ENCODE results near the gene LSM14A. TPM values are rescaled to one million over a fixed set of nuclear protein-coding genes. Genes with fewer than 3 reads are reported as not detected.
A peak's percentile ranks its signal among the peaks of the same experiment; 100 is the strongest.

LSM14A gene
- total and polyA plus RNA-seq, 9 of the 15 experiments (the other 6 are each of a cell fraction or from before 2014, with no cell fraction given) = 19.5 to 150 (median 95.1) TPM

DNA sequence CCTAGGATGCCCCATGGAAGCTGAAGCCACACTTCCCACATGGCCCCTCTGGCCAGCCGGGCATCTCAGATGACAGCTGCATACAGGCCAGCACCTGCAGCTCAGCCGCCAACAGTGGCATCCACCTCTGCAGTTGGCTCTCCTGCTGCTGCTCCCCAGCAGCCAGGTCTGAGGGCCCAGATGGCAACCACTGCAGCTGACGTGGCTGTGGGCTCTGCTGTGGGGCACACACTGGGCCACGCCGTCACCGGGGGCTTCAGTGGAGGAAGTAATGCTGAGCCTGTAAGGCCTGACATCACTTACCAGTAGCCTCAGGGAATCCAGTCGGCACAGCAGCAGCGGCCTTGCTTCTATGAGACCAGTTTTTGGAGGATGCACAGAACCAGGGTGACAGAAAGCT lies 45.3 kb upstream of the LSM14A start:
- 6% methylated on average over 8 of the region's 8 CpGs for WGBS (ENCODE audit: insufficient coverage, low coverage, missing lambda C conversion rate)
- peaks cover 0 to 4% of the 10 kb centered on the region in 2 experiments; a peak in 2 of 5 replicates for H3K4me1 ChIP-seq (replicated peaks in 1 of 2; ENCODE audit: control insufficient read depth in 2 of 2, insufficient read depth in 2 of 2, low read length in 2 of 2)
- no peaks in the 10 kb centered on the region for H3K36me3 ChIP-seq (ENCODE audit: control insufficient read depth, insufficient read depth, low read length)
- H3K9ac ChIP-seq (ENCODE audit: insufficient read depth in 1 of 2, low read depth in 2 of 2, low read length in 2 of 2) = no peak overlapping the region; a peak in 1 of 4 replicates
- ATAC-seq (no peak), DNase-seq (ENCODE audit: extremely low read depth in 1 of 4, low spot score in 3 of 4) (no peak), FAIRE-seq (no peak)
- ChIA-PET CTCF (ENCODE audit: low intra/inter-chr PET ratio) (no interaction called here), POLR2A (no interaction called here)
- no peak overlapping the region for H2AFZ ChIP-seq (ENCODE audit: low read depth, low read length)
- no peak overlapping the region for H3K4me3 ChIP-seq
- no peaks in the 10 kb centered on the region for H3K9me3 ChIP-seq (replicated peaks; ENCODE audit: control insufficient read depth, insufficient read depth, low read depth, low read length)
- intact Hi-C loops (cut with micrococcal nuclease) (loop anchor here (10.0 kb wide), 1 partner anchor 218 kb away; no protein-coding TSS in a partner anchor), in situ Hi-C loops (cut with MboI) (no loop called here)
- H3K4me2 ChIP-seq (ENCODE audit: insufficient read depth, low read length) = no peak overlapping the region
- BruUV-seq (replicated peaks) = TSS peak; percentile 86
- no peaks in the 10 kb centered on the region for H3K79me2 ChIP-seq (ENCODE audit: control insufficient read depth, insufficient read depth, low read length)
- H3K27me3 ChIP-seq (ENCODE audit: control insufficient read depth in 2 of 2, insufficient read depth in 2 of 2, low read length in 2 of 2) = peaks cover 17 to 26% of the 10 kb centered on the region in 2 experiments; a peak in 4 of 5 replicates
- no peaks in the 10 kb centered on the region for H3K9me1 ChIP-seq (ENCODE audit: control insufficient read depth, insufficient read depth, low read length)
- H4K20me1 ChIP-seq (replicated peaks; ENCODE audit: control insufficient read depth, insufficient read depth, low read length) = no peaks in the 10 kb centered on the region
- H3K27ac ChIP-seq (ENCODE audit: extremely low read depth, low read depth, low read length) = no peak overlapping the region
- TF ChIP-seq, protein P1, sequence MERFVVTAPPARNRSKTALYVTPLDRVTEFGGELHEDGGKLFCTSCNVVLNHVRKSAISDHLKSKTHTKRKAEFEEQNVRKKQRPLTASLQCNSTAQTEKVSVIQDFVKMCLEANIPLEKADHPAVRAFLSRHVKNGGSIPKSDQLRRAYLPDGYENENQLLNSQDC (CRISPR knock-in tag; IDR thresholded peaks at IDR 0.05) = no peak
- TF ChIP-seq NELFE (IDR thresholded peaks at IDR 0.05; ENCODE audit: insufficient read depth, insufficient read length) (no peak), TCF3 (CRISPR knock-in tag; IDR thresholded peaks at IDR 0.05) (no peak), RUNX1 (IDR thresholded peaks at IDR 0.05; ENCODE audit: low read depth) (no peak), FOXP1 (CRISPR knock-in tag; IDR thresholded peaks at IDR 0.05) (no peak), TEAD1 (CRISPR knock-in tag; IDR thresholded peaks at IDR 0.05) (no peak), SIRT6 (IDR thresholded peaks at IDR 0.05; ENCODE audit: low read depth, low read length) (no peak)
- TF ChIP-seq, protein P2, sequence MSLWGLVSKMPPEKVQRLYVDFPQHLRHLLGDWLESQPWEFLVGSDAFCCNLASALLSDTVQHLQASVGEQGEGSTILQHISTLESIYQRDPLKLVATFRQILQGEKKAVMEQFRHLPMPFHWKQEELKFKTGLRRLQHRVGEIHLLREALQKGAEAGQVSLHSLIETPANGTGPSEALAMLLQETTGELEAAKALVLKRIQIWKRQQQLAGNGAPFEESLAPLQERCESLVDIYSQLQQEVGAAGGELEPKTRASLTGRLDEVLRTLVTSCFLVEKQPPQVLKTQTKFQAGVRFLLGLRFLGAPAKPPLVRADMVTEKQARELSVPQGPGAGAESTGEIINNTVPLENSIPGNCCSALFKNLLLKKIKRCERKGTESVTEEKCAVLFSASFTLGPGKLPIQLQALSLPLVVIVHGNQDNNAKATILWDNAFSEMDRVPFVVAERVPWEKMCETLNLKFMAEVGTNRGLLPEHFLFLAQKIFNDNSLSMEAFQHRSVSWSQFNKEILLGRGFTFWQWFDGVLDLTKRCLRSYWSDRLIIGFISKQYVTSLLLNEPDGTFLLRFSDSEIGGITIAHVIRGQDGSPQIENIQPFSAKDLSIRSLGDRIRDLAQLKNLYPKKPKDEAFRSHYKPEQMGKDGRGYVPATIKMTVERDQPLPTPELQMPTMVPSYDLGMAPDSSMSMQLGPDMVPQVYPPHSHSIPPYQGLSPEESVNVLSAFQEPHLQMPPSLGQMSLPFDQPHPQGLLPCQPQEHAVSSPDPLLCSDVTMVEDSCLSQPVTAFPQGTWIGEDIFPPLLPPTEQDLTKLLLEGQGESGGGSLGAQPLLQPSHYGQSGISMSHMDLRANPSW (CRISPR knock-in tag; IDR thresholded peaks at IDR 0.05) = no peak
- TF ChIP-seq, protein P3, sequence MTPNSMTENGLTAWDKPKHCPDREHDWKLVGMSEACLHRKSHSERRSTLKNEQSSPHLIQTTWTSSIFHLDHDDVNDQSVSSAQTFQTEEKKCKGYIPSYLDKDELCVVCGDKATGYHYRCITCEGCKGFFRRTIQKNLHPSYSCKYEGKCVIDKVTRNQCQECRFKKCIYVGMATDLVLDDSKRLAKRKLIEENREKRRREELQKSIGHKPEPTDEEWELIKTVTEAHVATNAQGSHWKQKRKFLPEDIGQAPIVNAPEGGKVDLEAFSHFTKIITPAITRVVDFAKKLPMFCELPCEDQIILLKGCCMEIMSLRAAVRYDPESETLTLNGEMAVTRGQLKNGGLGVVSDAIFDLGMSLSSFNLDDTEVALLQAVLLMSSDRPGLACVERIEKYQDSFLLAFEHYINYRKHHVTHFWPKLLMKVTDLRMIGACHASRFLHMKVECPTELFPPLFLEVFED (CRISPR knock-in tag; conservative IDR thresholded peaks at IDR 0.05) = no peak
- TF ChIP-seq, protein P4, sequence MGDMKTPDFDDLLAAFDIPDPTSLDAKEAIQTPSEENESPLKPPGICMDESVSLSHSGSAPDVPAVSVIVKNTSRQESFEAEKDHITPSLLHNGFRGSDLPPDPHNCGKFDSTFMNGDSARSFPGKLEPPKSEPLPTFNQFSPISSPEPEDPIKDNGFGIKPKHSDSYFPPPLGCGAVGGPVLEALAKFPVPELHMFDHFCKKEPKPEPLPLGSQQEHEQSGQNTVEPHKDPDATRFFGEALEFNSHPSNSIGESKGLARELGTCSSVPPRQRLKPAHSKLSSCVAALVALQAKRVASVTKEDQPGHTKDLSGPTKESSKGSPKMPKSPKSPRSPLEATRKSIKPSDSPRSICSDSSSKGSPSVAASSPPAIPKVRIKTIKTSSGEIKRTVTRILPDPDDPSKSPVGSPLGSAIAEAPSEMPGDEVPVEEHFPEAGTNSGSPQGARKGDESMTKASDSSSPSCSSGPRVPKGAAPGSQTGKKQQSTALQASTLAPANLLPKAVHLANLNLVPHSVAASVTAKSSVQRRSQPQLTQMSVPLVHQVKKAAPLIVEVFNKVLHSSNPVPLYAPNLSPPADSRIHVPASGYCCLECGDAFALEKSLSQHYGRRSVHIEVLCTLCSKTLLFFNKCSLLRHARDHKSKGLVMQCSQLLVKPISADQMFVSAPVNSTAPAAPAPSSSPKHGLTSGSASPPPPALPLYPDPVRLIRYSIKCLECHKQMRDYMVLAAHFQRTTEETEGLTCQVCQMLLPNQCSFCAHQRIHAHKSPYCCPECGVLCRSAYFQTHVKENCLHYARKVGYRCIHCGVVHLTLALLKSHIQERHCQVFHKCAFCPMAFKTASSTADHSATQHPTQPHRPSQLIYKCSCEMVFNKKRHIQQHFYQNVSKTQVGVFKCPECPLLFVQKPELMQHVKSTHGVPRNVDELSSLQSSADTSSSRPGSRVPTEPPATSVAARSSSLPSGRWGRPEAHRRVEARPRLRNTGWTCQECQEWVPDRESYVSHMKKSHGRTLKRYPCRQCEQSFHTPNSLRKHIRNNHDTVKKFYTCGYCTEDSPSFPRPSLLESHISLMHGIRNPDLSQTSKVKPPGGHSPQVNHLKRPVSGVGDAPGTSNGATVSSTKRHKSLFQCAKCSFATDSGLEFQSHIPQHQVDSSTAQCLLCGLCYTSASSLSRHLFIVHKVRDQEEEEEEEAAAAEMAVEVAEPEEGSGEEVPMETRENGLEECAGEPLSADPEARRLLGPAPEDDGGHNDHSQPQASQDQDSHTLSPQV (IDR thresholded peaks at IDR 0.05) = no peak

All from K562 (cell line).